Chondrocyte (in vitro differentiated cells): ENCODE results near the gene FAM200C. TPM values are rescaled to one million over a fixed set of nuclear protein-coding genes. Genes with fewer than 3 reads are reported as not detected.

Source experiments
- DNase-seq: peaks from one replicate; pipeline ENCODE4 v3.0.0; 2021; ENCODE audit warnings: mixed read lengths, low spot score
- H3K27ac Mint-ChIP-seq: one replicate; pipeline ENCODE4 v1.8.0; 2021; ENCODE audit warnings: mild to moderate bottlenecking, moderate library complexity, mixed read lengths; ENCODE audit not compliant: unreplicated experiment
- H3K27me3 Mint-ChIP-seq: 2 replicates; pipeline ENCODE4 v1.8.0; 2021; ENCODE audit warnings: low read depth, mixed read lengths
- H3K36me3 Mint-ChIP-seq: 2 replicates; pipeline ENCODE4 v1.8.0; 2021; ENCODE audit warnings: low read depth, mixed read lengths
- H3K4me1 Mint-ChIP-seq: 2 replicates; pipeline ENCODE4 v1.8.0; 2021; ENCODE audit warnings: low read depth, mild to moderate bottlenecking, mixed read lengths
- H3K4me3 Mint-ChIP-seq: one replicate; pipeline ENCODE4 v1.8.0; 2021; ENCODE audit warnings: mild to moderate bottlenecking, moderate library complexity, mixed read lengths; ENCODE audit not compliant: unreplicated experiment
- H3K9me3 Mint-ChIP-seq: 2 replicates; pipeline ENCODE4 v1.8.0; 2021; ENCODE audit warnings: low read depth, mixed read lengths
- total RNA-seq: library from RNA; stranded (reverse); gene quantifications from 3 replicates; pipeline ENCODE4 v1.2.1, GENCODE V29; 2021
- TF ChIP-seq, protein P1 (sequence below): fragments of 200-600 bp; sonication (generic); IDR thresholded peaks from 2 replicates; pipeline ENCODE4 v1.5.0; 2021; ENCODE audit warnings: antibody characterized with exemption, mild to moderate bottlenecking, moderate library complexity

The FAM200C gene
- total RNA-seq, 1 donor from 2014 or later = 4.1 TPM

DNA sequence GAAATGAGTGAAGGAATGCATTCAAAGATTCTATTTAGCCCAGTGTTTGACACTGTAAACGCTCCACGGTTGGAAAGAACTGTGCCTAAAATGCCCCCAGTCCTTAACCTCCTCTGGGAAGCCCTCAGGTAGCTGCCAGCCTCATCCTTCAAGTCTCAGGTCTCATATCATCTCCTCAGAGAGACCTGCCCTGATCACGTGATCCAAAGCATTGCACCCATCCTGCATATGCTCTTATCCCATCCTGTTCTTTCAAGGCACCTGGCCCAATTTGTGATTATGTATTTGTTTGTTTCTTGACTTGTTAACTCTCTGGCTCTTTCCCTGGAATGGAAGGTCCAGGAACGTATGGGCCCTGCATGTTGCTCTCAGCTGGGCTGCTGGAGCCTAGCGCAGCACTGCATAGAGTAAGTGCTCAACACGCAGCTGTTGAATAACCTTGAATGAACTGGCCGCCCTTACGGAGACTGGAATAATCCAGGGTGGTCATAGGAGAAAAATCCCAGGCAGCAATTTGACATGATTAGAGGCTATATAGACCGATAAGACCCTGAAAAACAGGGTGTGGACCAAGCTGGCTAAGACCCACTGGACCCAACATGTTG, 38.1 kb downstream of the FAM200C start:
- H3K4me1 Mint-ChIP-seq = peaks cover 13% of the 10 kb centered on the region
- no peak overlapping the region for H3K27ac Mint-ChIP-seq
- H3K27me3 Mint-ChIP-seq = no peaks in the 10 kb centered on the region
- TF ChIP-seq, protein P1, sequence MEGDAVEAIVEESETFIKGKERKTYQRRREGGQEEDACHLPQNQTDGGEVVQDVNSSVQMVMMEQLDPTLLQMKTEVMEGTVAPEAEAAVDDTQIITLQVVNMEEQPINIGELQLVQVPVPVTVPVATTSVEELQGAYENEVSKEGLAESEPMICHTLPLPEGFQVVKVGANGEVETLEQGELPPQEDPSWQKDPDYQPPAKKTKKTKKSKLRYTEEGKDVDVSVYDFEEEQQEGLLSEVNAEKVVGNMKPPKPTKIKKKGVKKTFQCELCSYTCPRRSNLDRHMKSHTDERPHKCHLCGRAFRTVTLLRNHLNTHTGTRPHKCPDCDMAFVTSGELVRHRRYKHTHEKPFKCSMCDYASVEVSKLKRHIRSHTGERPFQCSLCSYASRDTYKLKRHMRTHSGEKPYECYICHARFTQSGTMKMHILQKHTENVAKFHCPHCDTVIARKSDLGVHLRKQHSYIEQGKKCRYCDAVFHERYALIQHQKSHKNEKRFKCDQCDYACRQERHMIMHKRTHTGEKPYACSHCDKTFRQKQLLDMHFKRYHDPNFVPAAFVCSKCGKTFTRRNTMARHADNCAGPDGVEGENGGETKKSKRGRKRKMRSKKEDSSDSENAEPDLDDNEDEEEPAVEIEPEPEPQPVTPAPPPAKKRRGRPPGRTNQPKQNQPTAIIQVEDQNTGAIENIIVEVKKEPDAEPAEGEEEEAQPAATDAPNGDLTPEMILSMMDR = no peak
- H3K9me3 Mint-ChIP-seq = no peaks in the 10 kb centered on the region
- no peak overlapping the region for H3K4me3 Mint-ChIP-seq
- no peaks in the 10 kb centered on the region for H3K36me3 Mint-ChIP-seq
- DNase-seq = no peak

GRCh38 chr5:160360310-160360709, 39.5 kb downstream of the FAM200C start:
- no peak for DNase-seq
- Mint-ChIP-seq H3K4me3 (no peak overlapping the region), H3K27ac (no peak overlapping the region), H3K36me3 (no peaks in the 10 kb centered on the region), H3K27me3 (no peaks in the 10 kb centered on the region), H3K4me1 (peaks cover 13% of the 10 kb centered on the region), H3K9me3 (no peaks in the 10 kb centered on the region)
- TF ChIP-seq, protein P1 = no peak

DNA sequence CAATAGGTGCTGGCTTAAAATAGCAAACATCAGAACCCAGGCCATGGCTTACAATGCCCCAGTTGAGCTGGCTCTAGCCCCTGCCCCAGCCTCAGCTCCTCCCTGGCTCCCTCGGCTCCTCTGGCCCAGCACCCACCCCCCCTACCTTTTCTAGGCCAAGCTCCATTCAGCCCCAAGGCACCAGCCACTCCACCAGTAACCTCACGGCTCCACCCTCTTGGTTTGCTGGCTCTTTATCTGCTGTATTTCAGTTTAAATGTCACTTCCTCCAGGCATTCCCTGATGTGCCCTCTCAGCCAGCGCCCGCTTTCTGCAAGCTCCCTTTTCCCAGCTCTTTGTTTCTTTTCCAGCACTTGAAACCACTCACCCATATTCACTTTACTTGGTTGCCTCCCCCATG, 40.0 kb downstream of the FAM200C start:
- H3K4me3 Mint-ChIP-seq = no peak overlapping the region
- no peak for DNase-seq
- no peaks in the 10 kb centered on the region for H3K9me3 Mint-ChIP-seq
- no peaks in the 10 kb centered on the region for H3K27me3 Mint-ChIP-seq
- no peaks in the 10 kb centered on the region for H3K36me3 Mint-ChIP-seq
- H3K27ac Mint-ChIP-seq = no peak overlapping the region
- H3K4me1 Mint-ChIP-seq = peaks cover 13% of the 10 kb centered on the region
- TF ChIP-seq, protein P1 = no peak

GRCh38 chr5:160359242-160359641, 40.6 kb downstream of the FAM200C start:
- H3K27me3 Mint-ChIP-seq = no peaks in the 10 kb centered on the region
- H3K4me1 Mint-ChIP-seq = peaks cover 13% of the 10 kb centered on the region
- H3K27ac Mint-ChIP-seq = no peak overlapping the region
- no peak for DNase-seq
- H3K36me3 Mint-ChIP-seq = no peaks in the 10 kb centered on the region
- H3K9me3 Mint-ChIP-seq = no peaks in the 10 kb centered on the region
- H3K4me3 Mint-ChIP-seq = no peak overlapping the region
- TF ChIP-seq, protein P1 = no peak

GRCh38 chr5:160357861-160358411, 41.9 kb downstream of the FAM200C start:
- no peak for DNase-seq

More at GRCh38 chr5:160357861-160358411, 41.9 kb downstream of the FAM200C start:
- H3K4me3 Mint-ChIP-seq = no peak overlapping the region
- TF ChIP-seq, protein P1 = no peak
- H3K27me3 Mint-ChIP-seq = no peaks in the 10 kb centered on the region
- H3K36me3 Mint-ChIP-seq = no peaks in the 10 kb centered on the region
- peaks cover 5% of the 10 kb centered on the region for H3K4me1 Mint-ChIP-seq
- no peaks in the 10 kb centered on the region for H3K9me3 Mint-ChIP-seq
- no peak overlapping the region for H3K27ac Mint-ChIP-seq
